ENCODE data around the gene SLCO4A1.

- TF ChIP-seq CTCF (IDR thresholded peaks at IDR 0.05) (0 out of 2 replicates have a peak, but pooled peaks have one; percentile 4), ZFX (IDR thresholded peaks at IDR 0.05; ENCODE audit: borderline replicate concordance) (no peak)
These were observed 51.8 kb downstream of the SLCO4A1 start for GRCh38 chr20:62694106-62694505.
